SU-DHL-6 (cell line): ENCODE results near the gene ANKRD13C.

Experiments used
- H2AFZ ChIP-seq: fragments of 200-600 bp; sonication (generic); 2 replicates; pipeline ENCODE4 v1.6.1; 2014; ENCODE audit warnings: low read depth, mild to moderate bottlenecking, moderate library complexity, mixed read lengths, antibody characterized with exemption, low read length; ENCODE audit not compliant: severe bottlenecking
- H3F3A ChIP-seq: fragments of 200-600 bp; shearing (Covaris generic); 2 replicates; pipeline ENCODE4 v1.6.0; 2016; ENCODE audit warnings: antibody characterized with exemption, mild to moderate bottlenecking; ENCODE audit not compliant: insufficient read depth
- H3K27ac ChIP-seq: fragments of 200-600 bp; sonication (generic); 2 replicates; pipeline ENCODE4 v1.5.1; 2016; ENCODE audit warnings: low read depth, mild to moderate bottlenecking, low read length, moderate library complexity, mixed read lengths
- H3K27me3 ChIP-seq: fragments of 200-600 bp; sonication (generic), shearing (Covaris generic); 2 replicates; pipeline ENCODE4 v1.6.0; 2014; ENCODE audit warnings: mild to moderate bottlenecking, low read length
- H3K36me3 ChIP-seq: fragments of 200-600 bp; sonication (generic); 2 replicates; pipeline ENCODE4 v1.6.1; 2014; ENCODE audit warnings: mild to moderate bottlenecking, low read length, mixed read lengths
- H3K4me2 ChIP-seq: fragments of 300-600, 200-600 bp; shearing (Covaris generic), sonication (generic); 2 replicates; pipeline ENCODE4 v1.6.0; 2014; ENCODE audit warnings: low read length, low read depth, mild to moderate bottlenecking; ENCODE audit not compliant: poor library complexity, severe bottlenecking
- H3K4me3 ChIP-seq: fragments of 200-600 bp; sonication (generic); 2 replicates; pipeline ENCODE4 v1.5.1; 2014; ENCODE audit warnings: antibody characterized with exemption, low read length, mild to moderate bottlenecking, mixed read lengths; ENCODE audit not compliant: insufficient read depth, poor library complexity, severe bottlenecking
- H3K79me2 ChIP-seq: fragments of 200-600 bp; sonication (generic); 2 replicates; pipeline ENCODE4 v1.6.1; 2014; ENCODE audit warnings: mild to moderate bottlenecking, low read length, moderate library complexity; ENCODE audit not compliant: insufficient read depth
- H3K9ac ChIP-seq: fragments of 200-600 bp; sonication (generic); 2 replicates; pipeline ENCODE4 v1.7.0; 2014; ENCODE audit warnings: mild to moderate bottlenecking, low read length
- H3K9me2 ChIP-seq: fragments of 200-600 bp; sonication (generic); replicated peaks from 2 replicates; pipeline ENCODE4 v1.6.1; 2014; ENCODE audit warnings: low read length; ENCODE audit not compliant: insufficient read depth
- H3K9me3 ChIP-seq: fragments of 200-600 bp; sonication (generic); 2 replicates; pipeline ENCODE4 v1.6.1; 2014; ENCODE audit warnings: low read length, mixed read lengths; ENCODE audit not compliant: insufficient read depth
- H4K20me1 ChIP-seq: fragments of 200-600 bp; sonication (generic); 2 replicates; pipeline ENCODE4 v1.6.1; 2014; ENCODE audit warnings: low read depth, mild to moderate bottlenecking, antibody characterized with exemption, low read length, moderate library complexity, mixed read lengths
- CTCF ChIP-seq: fragments of 200-600 bp; sonication (generic); IDR thresholded peaks from one replicate; pipeline ENCODE4 v1.5.1; 2017; ENCODE audit warnings: antibody characterized with exemption, mild to moderate bottlenecking, low read length, moderate library complexity; ENCODE audit not compliant: insufficient read depth, poor library complexity, severe bottlenecking
- EZH2phosphoT487 ChIP-seq: fragments of 200-600 bp; sonication (generic), shearing (Covaris generic); conservative IDR thresholded peaks from 2 replicates; pipeline ENCODE4 v1.6.1; 2018; ENCODE audit warnings: mild to moderate bottlenecking, antibody characterized with exemption, low read length, moderate library complexity, mixed read lengths

ANKRD13C gene

GRCh38 chr1:70387507-70387906 is 33.0 kb upstream of the ANKRD13C start:
- Histone ChIP-seq H3K79me2 (no peaks in the 10 kb centered on the region), H4K20me1 (no peaks in the 10 kb centered on the region), H3K27ac (no peak overlapping the region), H3K27me3 (no peaks in the 10 kb centered on the region), H3K4me3 (no peak overlapping the region), H2AFZ (no peak overlapping the region), H3K36me3 (no peaks in the 10 kb centered on the region), H3K9ac (no peak overlapping the region), H3K9me3 (no peaks in the 10 kb centered on the region), H3F3A (no peaks in the 10 kb centered on the region), H3K9me2 (no peaks in the 10 kb centered on the region), H3K4me2 (no peak overlapping the region)
- TF ChIP-seq CTCF (no peak), EZH2phosphoT487 (no peak)

DNA sequence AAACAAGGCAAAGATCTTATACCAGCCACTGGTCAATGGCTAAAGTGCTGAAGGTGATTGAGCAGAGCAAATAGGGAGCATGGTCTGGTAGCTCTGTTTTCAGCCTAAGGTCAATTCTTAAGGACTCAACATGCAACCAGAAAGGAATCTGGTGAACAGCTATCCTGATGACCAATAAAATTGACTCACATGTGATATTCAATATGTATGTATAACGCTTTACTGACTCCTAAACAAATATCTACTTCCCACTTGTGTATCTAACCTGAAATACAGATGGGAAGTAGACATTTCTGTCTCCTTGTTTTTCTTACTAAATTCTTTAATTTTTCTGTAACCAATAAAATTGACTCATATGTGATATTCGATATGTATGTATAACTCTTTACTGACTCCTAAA is 31.6 kb upstream of the ANKRD13C start:
- Histone ChIP-seq H3K27ac (no peak overlapping the region), H3K9me3 (no peaks in the 10 kb centered on the region), H3K9me2 (no peaks in the 10 kb centered on the region), H3K4me2 (no peak overlapping the region), H3K79me2 (no peaks in the 10 kb centered on the region), H3K4me3 (no peak overlapping the region), H4K20me1 (no peaks in the 10 kb centered on the region), H3F3A (no peaks in the 10 kb centered on the region), H3K27me3 (no peaks in the 10 kb centered on the region; the same call in 1 of the 2 replicates), H3K36me3 (no peaks in the 10 kb centered on the region), H3K9ac (no peak overlapping the region), H2AFZ (no peak overlapping the region)
- TF ChIP-seq EZH2phosphoT487 (no peak), CTCF (no peak)

GRCh38 chr1:70385477-70385876 is 31.0 kb upstream of the ANKRD13C start:
- H2AFZ ChIP-seq = no peak overlapping the region

More at GRCh38 chr1:70385477-70385876, 31.0 kb upstream of the ANKRD13C start:
- no peaks in the 10 kb centered on the region; the same call in 1 of the 2 replicates for H3K27me3 ChIP-seq
- H3K79me2 ChIP-seq = no peaks in the 10 kb centered on the region
- H4K20me1 ChIP-seq = no peaks in the 10 kb centered on the region
- H3K27ac ChIP-seq = no peak overlapping the region
- H3K4me2 ChIP-seq = no peak overlapping the region
- H3K36me3 ChIP-seq = no peaks in the 10 kb centered on the region
- no peaks in the 10 kb centered on the region for H3K9me3 ChIP-seq
- H3F3A ChIP-seq = no peaks in the 10 kb centered on the region
- H3K4me3 ChIP-seq = no peak overlapping the region
- H3K9me2 ChIP-seq = no peaks in the 10 kb centered on the region
- TF ChIP-seq CTCF (no peak), EZH2phosphoT487 (no peak)
- H3K9ac ChIP-seq = no peak overlapping the region
